Measurements from ENCODE around the gene VWC2. TPM values are rescaled to one million over a fixed set of nuclear protein-coding genes. Genes with fewer than 3 reads are reported as not detected.

The VWC2 gene
- not detected in 2 replicates for total RNA-seq

DNA sequence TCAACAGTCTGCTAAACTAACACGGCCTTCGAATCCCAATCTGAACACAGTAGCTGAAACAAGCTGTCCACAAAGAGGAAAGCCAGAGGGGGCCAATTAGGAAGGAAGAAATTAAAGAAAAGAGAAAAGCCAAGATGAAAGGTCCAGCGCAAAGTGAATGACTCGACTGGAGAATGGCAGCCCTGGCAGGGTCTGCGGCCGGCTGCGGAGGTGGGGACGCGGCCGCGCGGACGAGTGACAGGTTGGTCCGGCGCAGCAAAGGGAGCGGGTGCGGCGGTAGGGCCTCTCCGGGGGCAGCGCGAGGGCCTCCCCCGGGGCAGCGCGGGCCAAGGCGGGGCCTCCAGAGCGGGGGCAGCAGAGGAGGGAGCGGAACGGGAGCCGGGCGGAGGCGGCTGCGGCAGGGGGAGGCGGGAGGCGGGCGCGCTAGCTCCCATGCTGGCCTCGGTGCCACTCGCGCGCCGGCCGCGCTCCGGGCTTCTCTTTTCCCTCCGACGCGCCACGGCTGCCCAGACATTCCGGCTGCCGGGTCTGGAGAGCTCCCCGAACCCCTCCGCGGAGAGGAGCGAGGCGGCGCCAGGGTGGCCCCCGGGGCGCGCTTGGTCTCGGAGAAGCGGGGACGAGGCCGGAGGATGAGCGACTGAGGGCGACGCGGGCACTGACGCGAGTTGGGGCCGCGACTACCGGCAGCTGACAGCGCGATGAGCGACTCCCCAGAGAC lies at the start of gene VWC2:
VWC2 (plus strand) TSS at position 421 of the 718 bp plus-strand sequence. CDS start 1,798 bp downstream, outside the sequence.

